Neural cell (in vitro differentiated cells): ENCODE measurements around the gene RAD9A. TPM values are rescaled to one million over a fixed set of nuclear protein-coding genes. Genes with fewer than 3 reads are reported as not detected.

Experiments
- H2AFZ ChIP-seq: fragments of 200-600, 300-800 bp; sonication (generic), shearing (Covaris generic); 2 replicates; pipeline ENCODE4 v1.6.0; 2014; ENCODE audit warnings: low read depth, mild to moderate bottlenecking, antibody characterized with exemption, low read length, moderate library complexity
- H3F3A ChIP-seq: fragments of 200-600 bp; shearing (Covaris generic); 2 replicates; pipeline ENCODE4 v1.6.1; 2016; ENCODE audit warnings: mild to moderate bottlenecking, moderate library complexity, mixed read lengths, antibody characterized with exemption, low read length; ENCODE audit not compliant: insufficient read depth, poor library complexity, severe bottlenecking
- H3K27ac ChIP-seq: fragments of 200-600, 300-800 bp; sonication (generic), shearing (Covaris generic); 2 replicates; pipeline ENCODE4 v1.5.1; 2014; ENCODE audit warnings: mild to moderate bottlenecking, low read length, moderate library complexity
- H3K27me3 ChIP-seq: fragments of 300-800, 200-600 bp; sonication (generic), shearing (Covaris generic); 2 replicates; pipeline ENCODE4 v1.6.0; 2014; ENCODE audit warnings: mild to moderate bottlenecking, low read depth, low read length, moderate library complexity; ENCODE audit not compliant: insufficient read depth
- H3K36me3 ChIP-seq: fragments of 300-800, 200-600 bp; sonication (generic), shearing (Covaris generic); 2 replicates; pipeline ENCODE4 v1.5.1; 2014; ENCODE audit warnings: mild to moderate bottlenecking, antibody characterized with exemption, low read length, moderate library complexity; ENCODE audit not compliant: insufficient read depth
- H3K4me2 ChIP-seq: fragments of 300-800, 200-600 bp; sonication (generic), shearing (Covaris generic); 2 replicates; pipeline ENCODE4 v1.6.0; 2014; ENCODE audit warnings: mild to moderate bottlenecking, low read length
- H3K4me3 ChIP-seq: fragments of 300-800, 200-600 bp; sonication (generic), shearing (Covaris generic); 2 replicates; pipeline ENCODE4 v1.5.1; 2014; ENCODE audit warnings: mild to moderate bottlenecking, low read length, moderate library complexity
- H3K79me2 ChIP-seq: fragments of 200-600 bp; shearing (Covaris generic); replicated peaks from 2 replicates; pipeline ENCODE4 v1.6.0; 2014; ENCODE audit warnings: mild to moderate bottlenecking, low read length, moderate library complexity; ENCODE audit not compliant: insufficient read depth
- H3K9ac ChIP-seq: fragments of 300-800, 200-600 bp; sonication (generic), shearing (Covaris generic); 2 replicates; pipeline ENCODE4 v1.6.1; 2016; ENCODE audit warnings: mild to moderate bottlenecking, low read length, mixed read lengths
- H3K9me2 ChIP-seq: fragments of 200-600 bp; shearing (Covaris generic); 2 replicates; pipeline ENCODE4 v1.6.1; 2016; ENCODE audit warnings: mild to moderate bottlenecking, low read length, mixed read lengths; ENCODE audit not compliant: insufficient read depth
- H3K9me3 ChIP-seq: fragments of 200-600, 300-800 bp; sonication (generic), shearing (Covaris generic); 2 replicates; pipeline ENCODE4 v1.6.1; 2016; ENCODE audit warnings: mild to moderate bottlenecking, mixed run types, low read length, moderate library complexity, mixed read lengths
- H4K20me1 ChIP-seq: fragments of 200-600 bp; shearing (Covaris generic); 2 replicates; pipeline ENCODE4 v1.6.1; 2016; ENCODE audit warnings: mild to moderate bottlenecking, mixed run types; ENCODE audit not compliant: insufficient read depth
- EP300 ChIP-seq: fragments of 450-650 bp; conservative IDR thresholded peaks from 2 replicates; pipeline ENCODE4 v1.6.1; 2014; ENCODE audit warnings: antibody characterized with exemption, mild to moderate bottlenecking, moderate library complexity; ENCODE audit not compliant: poor library complexity, severe bottlenecking
- EZH2 ChIP-seq: fragments of 200-600, 300-800 bp; shearing (Covaris generic), sonication (generic); IDR thresholded peaks from 2 replicates; pipeline ENCODE4 v1.6.1; 2014; ENCODE audit warnings: antibody characterized with exemption, low read length, borderline replicate concordance, mild to moderate bottlenecking; ENCODE audit not compliant: insufficient read depth, poor library complexity, severe bottlenecking
- MXI1 ChIP-seq: fragments of 450-650 bp; conservative IDR thresholded peaks from 2 replicates; pipeline ENCODE4 v1.6.1; 2014; ENCODE audit warnings: antibody characterized with exemption, mild to moderate bottlenecking; ENCODE audit not compliant: poor library complexity, severe bottlenecking
- POLR2AphosphoS5 ChIP-seq: IDR thresholded peaks from 2 replicates; pipeline ENCODE4 v1.6.1; 2012
- RAD21 ChIP-seq: fragments of 450-650 bp; conservative IDR thresholded peaks from 2 replicates; pipeline ENCODE4 v1.6.1; 2014; ENCODE audit warnings: antibody characterized with exemption, mild to moderate bottlenecking, moderate library complexity
- SMC3 ChIP-seq: fragments of 450-650 bp; conservative IDR thresholded peaks from 2 replicates; pipeline ENCODE4 v1.6.1; 2014; ENCODE audit warnings: antibody characterized with exemption, mild to moderate bottlenecking, moderate library complexity; ENCODE audit not compliant: poor library complexity
- TAF1 ChIP-seq: IDR thresholded peaks from 2 replicates; pipeline ENCODE4 v1.6.1; 2012; ENCODE audit warnings: low read depth
- polyA plus RNA-seq: library from polyadenylated mRNA; depleted of rRNA; stranded (reverse); fragments of >200 nt; gene quantifications from 2 replicates; pipeline ENCODE4 v1.2.3, GENCODE V29; 2014
- TF ChIP-seq, protein P1 (sequence below): IDR thresholded peaks from 2 replicates; pipeline ENCODE4 v1.6.1; 2012; ENCODE audit warnings: borderline replicate concordance
- TF ChIP-seq, protein P2 (sequence below): fragments of 450-650 bp; IDR thresholded peaks from 2 replicates; pipeline ENCODE4 v1.5.1; 2014; ENCODE audit warnings: antibody characterized with exemption, mild to moderate bottlenecking, moderate library complexity; ENCODE audit not compliant: poor library complexity, severe bottlenecking

Gene RAD9A
- polyA plus RNA-seq, 1 donor from 2014 or later = 59.6 TPM

DNA sequence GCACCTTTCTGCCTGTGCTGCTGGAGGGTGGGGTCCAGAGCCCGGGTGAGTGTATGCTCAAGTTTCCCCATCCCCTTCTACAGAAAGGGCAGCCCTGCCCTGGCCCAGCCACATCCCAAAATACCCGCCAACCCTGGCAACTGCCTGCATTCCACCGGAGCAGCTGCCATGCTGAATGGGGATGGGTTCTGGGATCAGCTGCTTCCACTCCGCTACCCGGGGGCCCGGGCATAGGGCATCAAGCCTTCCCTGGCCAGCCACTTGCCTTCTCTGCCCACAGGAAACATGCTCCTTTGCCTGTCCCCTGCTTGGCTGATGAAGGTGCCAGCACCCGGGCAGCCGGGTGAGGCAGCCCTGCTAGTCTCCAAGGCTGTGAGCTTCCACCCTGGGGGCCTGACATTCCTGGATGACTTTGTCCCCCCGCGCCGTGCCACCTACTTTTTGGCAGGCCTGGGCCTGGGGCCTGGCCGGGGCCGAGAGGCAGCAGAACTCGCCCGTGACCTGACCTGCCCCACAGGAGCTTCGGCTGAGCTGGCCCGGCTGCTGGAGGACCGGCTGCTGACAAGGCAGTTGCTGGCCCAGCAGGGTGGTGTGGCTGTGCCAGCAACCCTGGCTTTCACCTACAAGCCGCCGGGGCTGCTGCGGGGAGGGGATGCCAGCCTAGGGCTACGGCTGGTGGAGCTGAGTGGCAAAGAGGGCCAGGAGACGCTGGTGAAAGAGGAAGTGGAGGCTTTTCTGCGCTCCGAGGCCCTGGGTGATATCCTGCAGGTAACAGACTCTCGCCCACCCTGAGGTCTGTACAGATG is 26.9 kb downstream of the RAD9A start:
- Histone ChIP-seq H3K9ac (no peak overlapping the region), H3K79me2 (no peaks in the 10 kb centered on the region), H3K27ac (no peak overlapping the region), H3K27me3 (peaks cover 23% of the 10 kb centered on the region), H3K9me3 (no peaks in the 10 kb centered on the region), H3K36me3 (no peaks in the 10 kb centered on the region), H3K9me2 (no peaks in the 10 kb centered on the region), H3K4me2 (no peak overlapping the region), H3F3A (no peaks in the 10 kb centered on the region), H4K20me1 (no peaks in the 10 kb centered on the region), H3K4me3 (no peak overlapping the region), H2AFZ (no peak overlapping the region)
- TF ChIP-seq, protein P1, sequence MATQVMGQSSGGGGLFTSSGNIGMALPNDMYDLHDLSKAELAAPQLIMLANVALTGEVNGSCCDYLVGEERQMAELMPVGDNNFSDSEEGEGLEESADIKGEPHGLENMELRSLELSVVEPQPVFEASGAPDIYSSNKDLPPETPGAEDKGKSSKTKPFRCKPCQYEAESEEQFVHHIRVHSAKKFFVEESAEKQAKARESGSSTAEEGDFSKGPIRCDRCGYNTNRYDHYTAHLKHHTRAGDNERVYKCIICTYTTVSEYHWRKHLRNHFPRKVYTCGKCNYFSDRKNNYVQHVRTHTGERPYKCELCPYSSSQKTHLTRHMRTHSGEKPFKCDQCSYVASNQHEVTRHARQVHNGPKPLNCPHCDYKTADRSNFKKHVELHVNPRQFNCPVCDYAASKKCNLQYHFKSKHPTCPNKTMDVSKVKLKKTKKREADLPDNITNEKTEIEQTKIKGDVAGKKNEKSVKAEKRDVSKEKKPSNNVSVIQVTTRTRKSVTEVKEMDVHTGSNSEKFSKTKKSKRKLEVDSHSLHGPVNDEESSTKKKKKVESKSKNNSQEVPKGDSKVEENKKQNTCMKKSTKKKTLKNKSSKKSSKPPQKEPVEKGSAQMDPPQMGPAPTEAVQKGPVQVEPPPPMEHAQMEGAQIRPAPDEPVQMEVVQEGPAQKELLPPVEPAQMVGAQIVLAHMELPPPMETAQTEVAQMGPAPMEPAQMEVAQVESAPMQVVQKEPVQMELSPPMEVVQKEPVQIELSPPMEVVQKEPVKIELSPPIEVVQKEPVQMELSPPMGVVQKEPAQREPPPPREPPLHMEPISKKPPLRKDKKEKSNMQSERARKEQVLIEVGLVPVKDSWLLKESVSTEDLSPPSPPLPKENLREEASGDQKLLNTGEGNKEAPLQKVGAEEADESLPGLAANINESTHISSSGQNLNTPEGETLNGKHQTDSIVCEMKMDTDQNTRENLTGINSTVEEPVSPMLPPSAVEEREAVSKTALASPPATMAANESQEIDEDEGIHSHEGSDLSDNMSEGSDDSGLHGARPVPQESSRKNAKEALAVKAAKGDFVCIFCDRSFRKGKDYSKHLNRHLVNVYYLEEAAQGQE = no peak
- TF ChIP-seq TAF1 (no peak), EP300 (no peak), EZH2 (no peak)
- TF ChIP-seq, protein P2, sequence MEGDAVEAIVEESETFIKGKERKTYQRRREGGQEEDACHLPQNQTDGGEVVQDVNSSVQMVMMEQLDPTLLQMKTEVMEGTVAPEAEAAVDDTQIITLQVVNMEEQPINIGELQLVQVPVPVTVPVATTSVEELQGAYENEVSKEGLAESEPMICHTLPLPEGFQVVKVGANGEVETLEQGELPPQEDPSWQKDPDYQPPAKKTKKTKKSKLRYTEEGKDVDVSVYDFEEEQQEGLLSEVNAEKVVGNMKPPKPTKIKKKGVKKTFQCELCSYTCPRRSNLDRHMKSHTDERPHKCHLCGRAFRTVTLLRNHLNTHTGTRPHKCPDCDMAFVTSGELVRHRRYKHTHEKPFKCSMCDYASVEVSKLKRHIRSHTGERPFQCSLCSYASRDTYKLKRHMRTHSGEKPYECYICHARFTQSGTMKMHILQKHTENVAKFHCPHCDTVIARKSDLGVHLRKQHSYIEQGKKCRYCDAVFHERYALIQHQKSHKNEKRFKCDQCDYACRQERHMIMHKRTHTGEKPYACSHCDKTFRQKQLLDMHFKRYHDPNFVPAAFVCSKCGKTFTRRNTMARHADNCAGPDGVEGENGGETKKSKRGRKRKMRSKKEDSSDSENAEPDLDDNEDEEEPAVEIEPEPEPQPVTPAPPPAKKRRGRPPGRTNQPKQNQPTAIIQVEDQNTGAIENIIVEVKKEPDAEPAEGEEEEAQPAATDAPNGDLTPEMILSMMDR = no peak

DNA sequence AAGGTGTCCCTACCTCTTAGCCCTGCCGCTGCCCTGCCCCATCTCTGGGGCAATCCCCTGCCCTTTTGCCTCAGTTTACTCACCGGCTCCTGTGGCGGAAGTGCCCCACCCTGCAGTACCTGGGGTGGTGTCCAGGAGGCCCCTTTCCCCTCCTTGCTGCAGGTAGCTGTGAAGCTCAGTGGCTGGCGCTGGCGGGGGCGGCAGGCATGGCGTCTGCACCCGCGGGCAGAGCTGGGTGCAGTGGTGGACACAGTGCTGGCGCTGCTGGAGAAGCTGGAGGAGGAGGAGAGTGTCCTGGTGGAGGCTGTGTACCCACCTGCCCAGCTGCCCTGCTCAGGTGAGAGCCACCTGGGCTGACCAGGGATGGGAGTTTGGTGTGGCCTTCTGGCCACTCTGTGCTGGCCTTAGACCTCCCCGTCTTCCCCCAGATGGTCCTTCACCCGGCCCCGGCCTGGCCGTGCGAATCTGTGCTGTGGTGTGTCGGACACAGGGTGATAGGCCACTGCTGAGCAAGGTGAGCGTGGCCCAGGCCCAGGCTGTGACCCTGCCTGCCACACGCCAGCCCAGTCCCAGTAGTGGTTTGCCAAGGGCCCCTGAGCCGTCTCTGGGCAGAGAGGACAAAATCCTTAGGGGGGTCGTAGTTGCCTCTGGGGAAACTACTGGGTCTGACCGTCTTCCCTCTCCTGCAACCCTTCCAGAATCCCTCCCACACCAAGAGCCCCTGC is 27.7 kb downstream of the RAD9A start:
- Histone ChIP-seq H3K36me3 (no peaks in the 10 kb centered on the region), H3K4me2 (no peak overlapping the region), H3K27me3 (peaks cover 21% of the 10 kb centered on the region), H4K20me1 (no peaks in the 10 kb centered on the region), H3K27ac (no peak overlapping the region), H2AFZ (no peak overlapping the region), H3K79me2 (no peaks in the 10 kb centered on the region), H3F3A (no peaks in the 10 kb centered on the region), H3K4me3 (no peak overlapping the region), H3K9me3 (no peaks in the 10 kb centered on the region), H3K9ac (no peak overlapping the region), H3K9me2 (no peaks in the 10 kb centered on the region)
- TF ChIP-seq TAF1 = no peak
- no peak for TF ChIP-seq SMC3
- no peak for TF ChIP-seq EP300
- TF ChIP-seq RAD21 = no peak
- TF ChIP-seq, protein P1 = no peak
- no peak for TF ChIP-seq POLR2AphosphoS5
- TF ChIP-seq, protein P2 = no peak
- TF ChIP-seq EZH2 = no peak
- TF ChIP-seq MXI1 = no peak
